ENCODE data around the gene NOP10. TPM values are rescaled to one million over a fixed set of nuclear protein-coding genes. Genes with fewer than 3 reads are reported as not detected.

The NOP10 gene
- polyA plus RNA-seq, 1 donor (not counting 4 experiments of a cell fraction or from before 2014, with no cell fraction given) = 663 TPM

DNA sequence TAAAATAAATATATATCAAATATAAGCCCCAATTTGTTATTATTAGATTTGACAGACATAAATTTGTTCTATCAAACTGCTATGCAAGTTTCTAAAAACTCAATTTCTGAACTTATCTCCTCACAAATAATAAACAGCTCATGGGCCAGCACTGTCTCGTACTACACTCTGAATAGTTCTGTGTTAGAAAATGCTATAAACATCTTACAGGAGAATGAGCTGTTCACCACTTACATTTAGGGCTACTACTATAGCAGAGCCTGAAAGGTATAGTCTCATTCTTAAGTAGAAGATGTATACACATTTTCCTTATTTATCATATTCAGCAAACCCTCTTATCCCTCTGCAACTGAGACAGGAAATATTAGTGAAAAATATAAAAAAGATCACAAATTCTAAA is 18.0 kb downstream of the NOP10 start:
- FAIRE-seq = no peak
- H3K4me2 ChIP-seq (ENCODE audit: control insufficient read depth, extremely low read depth, insufficient read depth, low read depth, low read length) = no peak overlapping the region
- no peaks in the 10 kb centered on the region for H3K36me3 ChIP-seq (ENCODE audit: control insufficient read depth in 2 of 2, extremely low read depth in 1 of 2, insufficient read depth in 2 of 2, low read length in 2 of 2)
- no peak for DNase-seq (ENCODE audit: low read depth, low spot score)
- H3K9me1 ChIP-seq (ENCODE audit: control insufficient read depth, extremely low read depth, insufficient read depth, low read length) = no peaks in the 10 kb centered on the region
- H3K9me3 ChIP-seq (ENCODE audit: control insufficient read depth, low read depth, low read length) = no peaks in the 10 kb centered on the region
- no peak overlapping the region for H3K4me3 ChIP-seq (ENCODE audit: control insufficient read depth in 2 of 3, extremely low read depth in 1 of 3, insufficient read depth in 2 of 3, low read depth in 1 of 3, low read length in 3 of 3)
- no peak overlapping the region for H2AFZ ChIP-seq (ENCODE audit: control insufficient read depth, low read length)
- no peak overlapping the region for H3K9ac ChIP-seq (ENCODE audit: control insufficient read depth, extremely low read depth, insufficient read depth, low read length)
- H3K79me2 ChIP-seq (ENCODE audit: control insufficient read depth, insufficient read depth, low read length) = no peaks in the 10 kb centered on the region
- H3K27me3 ChIP-seq (ENCODE audit: control insufficient read depth, extremely low read depth, insufficient read depth, low read length) = no peaks in the 10 kb centered on the region
- peaks cover 3% of the 10 kb centered on the region for H3K4me1 ChIP-seq (ENCODE audit: control insufficient read depth, extremely low read depth, insufficient read depth, low read length)
- no peak overlapping the region for H3K27ac ChIP-seq (ENCODE audit: control insufficient read depth, insufficient read depth, low read length)
- TF ChIP-seq, protein P1, sequence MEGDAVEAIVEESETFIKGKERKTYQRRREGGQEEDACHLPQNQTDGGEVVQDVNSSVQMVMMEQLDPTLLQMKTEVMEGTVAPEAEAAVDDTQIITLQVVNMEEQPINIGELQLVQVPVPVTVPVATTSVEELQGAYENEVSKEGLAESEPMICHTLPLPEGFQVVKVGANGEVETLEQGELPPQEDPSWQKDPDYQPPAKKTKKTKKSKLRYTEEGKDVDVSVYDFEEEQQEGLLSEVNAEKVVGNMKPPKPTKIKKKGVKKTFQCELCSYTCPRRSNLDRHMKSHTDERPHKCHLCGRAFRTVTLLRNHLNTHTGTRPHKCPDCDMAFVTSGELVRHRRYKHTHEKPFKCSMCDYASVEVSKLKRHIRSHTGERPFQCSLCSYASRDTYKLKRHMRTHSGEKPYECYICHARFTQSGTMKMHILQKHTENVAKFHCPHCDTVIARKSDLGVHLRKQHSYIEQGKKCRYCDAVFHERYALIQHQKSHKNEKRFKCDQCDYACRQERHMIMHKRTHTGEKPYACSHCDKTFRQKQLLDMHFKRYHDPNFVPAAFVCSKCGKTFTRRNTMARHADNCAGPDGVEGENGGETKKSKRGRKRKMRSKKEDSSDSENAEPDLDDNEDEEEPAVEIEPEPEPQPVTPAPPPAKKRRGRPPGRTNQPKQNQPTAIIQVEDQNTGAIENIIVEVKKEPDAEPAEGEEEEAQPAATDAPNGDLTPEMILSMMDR (optimal IDR thresholded peaks at IDR 0.05 in 1 of 3, IDR thresholded peaks at IDR 0.05 in 1 of 3, conservative IDR thresholded peaks at IDR 0.05 in 1 of 3; ENCODE audit: extremely low read depth in 1 of 3, insufficient read depth in 2 of 3, low read length in 3 of 3) = no peak
- TF ChIP-seq EZH2 (IDR thresholded peaks at IDR 0.05; ENCODE audit: low read length) = no peak
- dilution Hi-C loops (cut with MboI; ENCODE audit: extremely low pct_ligation_motif_present, low sequenced_read_pairs) = no loop called here
- no peaks in the 10 kb centered on the region for H4K20me1 ChIP-seq (ENCODE audit: control insufficient read depth, extremely low read depth, insufficient read depth, low read length)

DNA sequence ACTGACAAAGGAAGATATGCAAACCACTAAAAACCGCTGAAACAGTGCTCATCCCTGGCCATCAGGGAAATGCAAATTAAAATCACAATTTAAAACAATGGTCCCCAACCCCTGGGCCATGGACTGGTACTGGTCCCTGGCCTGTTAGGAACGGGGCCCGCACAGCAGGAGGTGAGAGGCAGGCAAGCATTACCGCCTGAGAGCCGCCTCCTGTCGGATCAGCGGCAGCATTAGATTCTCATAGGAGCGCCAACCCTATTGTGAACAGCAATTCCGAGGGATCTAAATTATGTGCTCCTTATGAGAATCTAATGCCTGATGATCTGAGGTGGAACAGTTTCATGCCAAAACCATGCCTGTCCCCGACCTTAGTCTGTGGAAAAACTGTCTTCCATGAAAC is 19.7 kb downstream of the NOP10 start:
- Histone ChIP-seq H3K36me3 (ENCODE audit: control insufficient read depth in 2 of 2, extremely low read depth in 1 of 2, insufficient read depth in 2 of 2, low read length in 2 of 2) (no peaks in the 10 kb centered on the region), H3K79me2 (ENCODE audit: control insufficient read depth, insufficient read depth, low read length) (no peaks in the 10 kb centered on the region), H3K4me1 (ENCODE audit: control insufficient read depth, extremely low read depth, insufficient read depth, low read length) (peaks cover 9% of the 10 kb centered on the region), H3K9me1 (ENCODE audit: control insufficient read depth, extremely low read depth, insufficient read depth, low read length) (no peaks in the 10 kb centered on the region), H3K4me3 (ENCODE audit: control insufficient read depth in 2 of 3, extremely low read depth in 1 of 3, insufficient read depth in 2 of 3, low read depth in 1 of 3, low read length in 3 of 3) (no peak overlapping the region), H3K27ac (ENCODE audit: control insufficient read depth, insufficient read depth, low read length) (no peak overlapping the region), H3K9me3 (ENCODE audit: control insufficient read depth, low read depth, low read length) (no peaks in the 10 kb centered on the region), H4K20me1 (ENCODE audit: control insufficient read depth, extremely low read depth, insufficient read depth, low read length) (no peaks in the 10 kb centered on the region), H3K27me3 (ENCODE audit: control insufficient read depth, extremely low read depth, insufficient read depth, low read length) (no peaks in the 10 kb centered on the region), H3K9ac (ENCODE audit: control insufficient read depth, extremely low read depth, insufficient read depth, low read length) (no peak overlapping the region), H3K4me2 (ENCODE audit: control insufficient read depth, extremely low read depth, insufficient read depth, low read depth, low read length) (no peak overlapping the region), H2AFZ (ENCODE audit: control insufficient read depth, low read length) (no peak overlapping the region)
- dilution Hi-C loops (cut with MboI; ENCODE audit: extremely low pct_ligation_motif_present, low sequenced_read_pairs) = no loop called here
- DNase-seq (ENCODE audit: low read depth, low spot score) = no peak
- TF ChIP-seq, protein P1 (optimal IDR thresholded peaks at IDR 0.05 in 1 of 3, IDR thresholded peaks at IDR 0.05 in 1 of 3, conservative IDR thresholded peaks at IDR 0.05 in 1 of 3; ENCODE audit: extremely low read depth in 1 of 3, insufficient read depth in 2 of 3, low read length in 3 of 3) = no peak
- TF ChIP-seq EZH2 (IDR thresholded peaks at IDR 0.05; ENCODE audit: low read length) = no peak
- no peak for FAIRE-seq

All from keratinocyte (primary cell).